ENCODE results near the gene SLAIN2.

- no peak for TF ChIP-seq POLR2AphosphoS5 (IDR thresholded peaks at IDR 0.05; ENCODE audit: low read depth, low read length)
- TF ChIP-seq FOXP2 (optimal IDR thresholded peaks at IDR 0.05; ENCODE audit: borderline replicate concordance, extremely low read depth, extremely low read length, insufficient read depth): no peak
- no peak for TF ChIP-seq SIN3A (IDR thresholded peaks at IDR 0.05; ENCODE audit: borderline replicate concordance, insufficient read depth, low read length)
- TF ChIP-seq TAF1 (IDR thresholded peaks at IDR 0.05; ENCODE audit: borderline replicate concordance, insufficient read depth, low read length): no peak
Measured at GRCh38 chr4:48333587-48333986, 7.7 kb upstream of the SLAIN2 start.

Data from PFSK-1 (cell line).